Endothelial cell of umbilical vein (primary cell): ENCODE results near the gene TOX2.

Experiments used
- CTCF ChIP-seq, 2 donors: IDR thresholded peaks; 1 replicate in 1 of 2; 2 replicates in 1 of 2; pipeline ENCODE4 v1.5.1; 2011; ENCODE audit warnings: low read length in 2 of 2, mild to moderate bottlenecking in 2 of 2, moderate library complexity in 2 of 2, control low read depth in 1 of 2, inconsistent platforms in 1 of 2, low read depth in 1 of 2; ENCODE audit not compliant: insufficient read depth in 1 of 2; ENCODE audit errors: extremely low read depth in 1 of 2
- POLR2A ChIP-seq: IDR thresholded peaks from 2 replicates; pipeline ENCODE4 v1.6.1; 2012; ENCODE audit warnings: low read depth, mild to moderate bottlenecking, control low read depth, low read length

GRCh38 chr20:43947316-43947710 lies 32.7 kb downstream of the TOX2 start:
- TF ChIP-seq CTCF (IDR thresholded peaks at IDR 0.05; ENCODE audit: extremely low read depth in 1 of 2, insufficient read depth in 1 of 2, low read depth in 1 of 2, low read length in 2 of 2) (no peak), POLR2A (no peak)
